Duodenal mucosa (tissue), 2 donors: ENCODE measurements around the gene BRD1.
"Not testable (repeated sequence)": the region's sequence is repeated elsewhere in the genome, so short reads cannot be mapped to it uniquely, and the experiment has no call there.

Experiments
- H3K27ac ChIP-seq: one replicate; pipeline ENCODE4 v1.7.0; 2013; ENCODE audit warnings: low read depth, low read length
- H3K27me3 ChIP-seq, 2 donors: one replicate each; pipeline ENCODE4 v1.7.0; 2013; ENCODE audit warnings: low read length in 2 of 2, control low read depth in 1 of 2; ENCODE audit not compliant: insufficient read depth in 2 of 2, control insufficient read depth in 1 of 2
- H3K36me3 ChIP-seq, 2 donors: one replicate each; pipeline ENCODE4 v1.7.0; 2013; ENCODE audit warnings: low read length in 2 of 2, control low read depth in 1 of 2; ENCODE audit not compliant: insufficient read depth in 2 of 2, control insufficient read depth in 1 of 2
- H3K4me1 ChIP-seq, 2 donors: one replicate each; pipeline ENCODE4 v1.7.0; 2013; ENCODE audit warnings: low read length in 2 of 2, control low read depth in 1 of 2; ENCODE audit not compliant: insufficient read depth in 2 of 2, control insufficient read depth in 1 of 2
- H3K4me3 ChIP-seq, 2 donors: one replicate each; pipeline ENCODE4 v1.7.0; 2013; ENCODE audit warnings: low read length in 2 of 2, low read depth in 1 of 2
- H3K9ac ChIP-seq, 2 donors: one replicate each; pipeline ENCODE4 v1.7.0; 2013; ENCODE audit warnings: low read length in 2 of 2, low read depth in 1 of 2
- H3K9me3 ChIP-seq, 2 donors: one replicate each; pipeline ENCODE4 v1.7.0; 2013; ENCODE audit warnings: low read length in 2 of 2, control low read depth in 1 of 2; ENCODE audit not compliant: control insufficient read depth in 1 of 2

BRD1 gene

DNA sequence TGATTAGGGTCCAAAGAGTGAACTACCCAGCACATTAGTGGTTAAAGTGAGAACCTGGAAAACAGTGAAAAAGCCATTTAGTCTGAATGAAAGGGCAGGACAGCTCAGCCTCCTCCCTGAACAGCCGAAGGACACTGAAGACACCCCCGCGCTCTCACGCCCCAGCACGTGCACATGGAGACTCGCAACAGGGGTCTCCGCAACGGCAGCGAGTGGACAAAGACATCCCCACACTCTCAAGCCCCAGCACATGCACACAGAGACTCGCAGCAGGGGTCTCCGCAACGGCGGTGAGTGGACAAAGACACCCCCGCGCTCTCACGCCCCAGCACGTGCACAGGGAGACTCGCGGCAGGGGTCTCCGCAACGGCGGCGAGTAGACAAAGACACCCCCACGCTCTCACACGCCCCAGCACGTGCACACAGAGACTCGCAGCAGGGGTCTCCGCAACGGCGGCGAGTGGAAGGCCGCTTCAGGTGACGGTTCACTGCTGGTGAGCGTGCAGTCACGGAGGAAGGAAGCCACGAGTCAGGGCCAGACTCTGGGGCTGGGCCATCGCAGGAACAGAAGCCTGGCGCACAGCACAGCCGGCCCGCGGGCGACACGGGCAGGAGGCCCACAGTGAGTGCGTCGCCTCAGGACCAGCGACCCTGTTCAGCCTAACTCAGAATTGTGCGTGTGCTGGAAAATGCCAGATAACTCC is 43.6 kb downstream of the BRD1 start:
- H3K36me3 ChIP-seq: peaks cover 20 to 75% of the 10 kb centered on the region in 2 donors

DNA sequence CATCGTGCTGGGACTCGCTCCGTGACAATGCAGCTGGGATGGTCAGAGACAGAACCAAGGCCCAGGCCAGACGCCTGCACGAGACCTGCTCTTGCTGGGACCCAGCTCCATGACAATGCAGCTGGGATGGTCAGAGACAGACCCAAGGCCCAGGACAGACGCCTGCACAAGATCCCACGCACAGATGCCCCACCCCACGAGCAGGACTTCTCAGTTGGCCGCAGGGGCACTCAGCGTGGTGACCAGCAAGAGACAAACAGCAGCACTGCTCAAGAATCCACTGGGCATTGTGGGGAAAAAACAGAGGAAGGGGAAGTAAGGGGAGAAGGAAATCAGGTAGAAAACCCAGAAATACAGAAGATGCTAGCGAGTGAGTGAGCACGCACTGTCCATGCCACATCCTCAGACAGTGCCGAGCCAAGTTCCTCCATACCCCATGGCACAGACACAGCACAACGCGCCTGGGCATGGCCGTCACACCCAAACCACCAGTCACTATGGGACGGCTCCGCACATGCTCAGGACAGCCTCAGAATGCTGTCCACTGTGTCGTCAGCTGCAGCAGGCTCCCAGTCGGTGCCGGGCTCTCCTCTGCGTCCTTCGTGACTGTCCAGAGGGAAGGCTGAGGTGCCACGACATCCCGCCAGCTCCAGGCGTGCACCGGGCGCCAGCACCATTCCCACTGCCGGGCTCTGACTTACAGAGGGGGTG is 44.5 kb downstream of the BRD1 start:
- Histone ChIP-seq H3K4me3 (no peak overlapping the region), H3K4me1 (peaks cover 0 to 3% of the 10 kb centered on the region in 2 donors), H3K36me3 (peaks cover 21 to 75% of the 10 kb centered on the region in 2 donors), H3K27me3 (no peaks in the 10 kb centered on the region), H3K9ac (no peak overlapping the region), H3K9me3 (no peaks in the 10 kb centered on the region), H3K27ac (no peak overlapping the region)

More for the DNA sequence above, 43.6 kb downstream of the BRD1 start:
- H3K4me3 ChIP-seq: no peak overlapping the region
- H3K27ac ChIP-seq: no peak overlapping the region
- H3K27me3 ChIP-seq: no peaks in the 10 kb centered on the region
- H3K9me3 ChIP-seq: no peaks in the 10 kb centered on the region
- peaks cover 7 to 12% of the 10 kb centered on the region in 2 donors for H3K4me1 ChIP-seq
- H3K9ac ChIP-seq: no peak overlapping the region

DNA sequence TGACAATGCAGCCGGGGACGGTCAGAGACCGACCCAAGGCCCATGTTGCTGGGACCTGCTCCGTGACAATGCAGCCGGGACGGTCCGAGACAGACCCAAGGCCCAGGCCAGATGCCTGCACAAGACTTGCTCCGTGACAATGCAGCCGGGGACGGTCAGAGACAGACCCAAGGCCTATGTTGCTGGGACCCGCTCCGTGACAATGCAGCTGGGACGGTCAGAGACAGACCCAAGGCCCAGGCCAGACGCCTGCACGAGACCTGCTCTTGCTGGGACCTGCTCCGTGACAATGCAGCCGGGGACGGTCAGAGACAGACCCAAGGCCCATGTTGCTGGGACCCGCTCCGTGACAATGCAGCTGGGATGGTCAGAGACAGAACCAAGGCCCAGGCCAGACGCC is 45.8 kb downstream of the BRD1 start:
- not testable (repeated sequence) for H3K27ac ChIP-seq, H3K9ac ChIP-seq, H3K27me3 ChIP-seq, H3K9me3 ChIP-seq, H3K4me3 ChIP-seq, H3K4me1 ChIP-seq
- peaks cover 21 to 76% of the 10 kb centered on the region in 2 donors for H3K36me3 ChIP-seq

DNA sequence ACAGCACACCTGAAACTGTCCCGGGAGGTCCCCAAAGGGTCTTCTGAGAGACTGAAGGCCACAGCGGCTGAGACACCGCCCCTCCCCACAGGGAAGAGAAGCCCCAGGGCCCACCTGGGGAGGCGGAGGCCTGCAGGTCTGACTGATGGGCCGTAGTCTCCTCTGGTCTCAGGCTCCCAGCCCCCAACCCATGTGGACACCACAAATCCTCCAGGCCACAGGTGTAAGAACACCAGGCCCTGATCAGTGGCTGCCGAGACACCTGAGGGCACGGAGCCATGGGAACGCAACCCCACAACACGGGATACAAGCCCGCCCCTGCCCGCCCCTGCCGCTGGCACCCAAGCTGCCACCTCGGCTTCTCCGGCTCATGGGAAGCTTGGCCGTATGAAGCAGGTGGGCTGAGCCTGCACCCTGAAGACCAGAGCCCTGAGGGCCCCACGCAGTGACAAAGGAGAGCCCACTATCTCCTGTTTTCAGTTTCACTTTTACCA is 46.3 kb downstream of the BRD1 start:
- peaks cover 22 to 76% of the 10 kb centered on the region in 2 donors for H3K36me3 ChIP-seq
- H3K9ac ChIP-seq: no peak overlapping the region
- no peaks in the 10 kb centered on the region for H3K4me1 ChIP-seq
- no peak overlapping the region for H3K27ac ChIP-seq
- H3K9me3 ChIP-seq: no peaks in the 10 kb centered on the region
- no peaks in the 10 kb centered on the region for H3K27me3 ChIP-seq
- no peak overlapping the region for H3K4me3 ChIP-seq

DNA sequence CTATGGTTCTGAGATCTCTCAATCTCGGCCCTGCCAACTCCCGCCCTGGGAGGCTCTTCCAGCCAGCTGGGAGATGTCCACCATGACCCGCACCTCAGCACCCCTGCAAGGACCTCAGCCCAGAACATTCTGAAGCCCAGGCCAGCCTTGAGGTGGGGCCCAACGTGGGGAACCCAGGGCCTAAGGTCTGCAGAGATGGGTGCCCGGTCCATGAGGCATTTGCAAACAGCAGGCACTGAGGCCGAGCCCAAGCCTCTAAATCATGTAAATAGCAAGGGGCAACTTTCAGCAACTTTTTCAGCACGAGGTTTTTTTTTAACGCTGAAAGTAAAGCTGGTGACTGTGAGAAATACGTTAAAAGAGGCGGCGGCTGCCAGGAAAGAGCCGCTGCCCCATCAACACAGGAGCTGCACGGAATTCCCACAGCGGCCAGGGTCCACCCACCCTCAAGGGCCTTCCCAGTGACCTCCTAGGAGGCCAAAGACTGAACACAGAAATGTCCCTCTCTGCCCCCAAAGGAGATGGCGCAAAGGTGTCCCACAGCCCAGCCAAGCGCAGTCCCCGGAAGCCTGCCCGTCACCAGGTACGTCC is 46.9 kb downstream of the BRD1 start:
- Histone ChIP-seq H3K9ac (no peak overlapping the region), H3K9me3 (no peaks in the 10 kb centered on the region), H3K27ac (no peak overlapping the region), H3K4me3 (no peak overlapping the region), H3K36me3 (peaks cover 24 to 75% of the 10 kb centered on the region in 2 donors), H3K4me1 (no peaks in the 10 kb centered on the region), H3K27me3 (no peaks in the 10 kb centered on the region)

DNA sequence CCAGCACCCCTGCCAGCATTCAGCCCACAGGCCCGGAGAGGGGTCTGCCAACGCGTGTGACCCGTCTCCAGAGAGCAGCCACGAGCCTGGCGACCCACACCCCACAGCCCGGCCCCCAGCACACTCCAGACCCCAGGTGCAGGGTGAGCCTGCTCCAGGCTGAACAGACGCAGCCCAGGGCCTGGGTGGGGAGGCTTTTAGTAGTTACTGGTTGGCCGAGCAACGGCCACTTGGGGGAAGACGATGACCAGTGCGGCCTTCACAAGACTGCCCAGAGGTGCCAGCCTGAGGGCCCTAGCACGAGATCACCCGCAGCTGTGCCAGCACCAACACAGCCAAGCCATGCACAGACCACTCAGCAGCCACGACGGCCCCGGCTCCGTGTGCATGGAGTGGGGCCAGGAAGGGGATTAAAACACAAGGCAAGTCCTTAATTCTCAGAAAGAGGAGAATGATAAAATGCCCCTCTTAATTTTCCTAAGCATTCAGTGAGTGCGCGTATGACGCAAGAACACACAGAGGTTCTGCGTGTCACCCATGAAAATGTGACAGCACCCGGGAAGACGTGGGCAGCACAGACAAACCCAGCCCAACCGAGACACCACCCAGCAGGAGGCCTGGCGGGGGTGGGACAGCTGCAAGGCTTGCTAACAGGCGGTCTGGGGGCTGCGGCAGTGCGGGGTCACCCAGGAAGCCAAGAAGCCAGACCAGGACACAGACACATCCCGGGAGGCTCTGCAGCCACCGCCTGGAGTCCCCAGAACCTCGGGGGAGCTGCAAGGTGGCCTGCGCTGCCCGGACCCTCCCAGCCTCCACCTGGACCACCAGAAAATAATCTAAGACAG is 47.6 kb downstream of the BRD1 start:
- Histone ChIP-seq H3K27me3 (no peaks in the 10 kb centered on the region), H3K36me3 (peaks cover 27 to 72% of the 10 kb centered on the region in 2 donors), H3K9me3 (no peaks in the 10 kb centered on the region), H3K4me3 (no peak overlapping the region), H3K27ac (no peak overlapping the region), H3K4me1 (no peaks in the 10 kb centered on the region), H3K9ac (no peak overlapping the region)

DNA sequence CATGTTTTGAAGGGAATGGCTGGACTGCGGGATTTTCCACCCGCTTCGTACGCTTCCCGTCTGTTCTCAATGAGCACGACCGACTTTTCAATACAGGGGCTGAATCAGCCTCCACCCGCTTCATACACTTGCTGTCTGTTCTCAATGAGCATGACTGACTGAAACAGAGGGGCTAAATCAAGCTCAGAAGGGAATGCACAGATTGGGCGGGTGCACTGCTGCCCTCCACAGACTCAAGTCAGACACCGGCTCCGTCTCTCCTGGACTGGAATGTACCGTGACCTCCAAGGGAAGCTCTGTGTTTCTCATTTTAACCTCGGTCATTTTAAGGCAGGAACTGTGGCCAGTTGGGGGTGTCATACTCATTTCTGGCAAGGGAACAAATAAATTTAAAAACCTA is 48.5 kb downstream of the BRD1 start:
- Histone ChIP-seq H3K27me3 (no peaks in the 10 kb centered on the region), H3K9me3 (no peaks in the 10 kb centered on the region), H3K9ac (no peak overlapping the region), H3K36me3 (peaks cover 32 to 72% of the 10 kb centered on the region in 2 donors), H3K4me1 (no peaks in the 10 kb centered on the region), H3K27ac (no peak overlapping the region), H3K4me3 (no peak overlapping the region)

DNA sequence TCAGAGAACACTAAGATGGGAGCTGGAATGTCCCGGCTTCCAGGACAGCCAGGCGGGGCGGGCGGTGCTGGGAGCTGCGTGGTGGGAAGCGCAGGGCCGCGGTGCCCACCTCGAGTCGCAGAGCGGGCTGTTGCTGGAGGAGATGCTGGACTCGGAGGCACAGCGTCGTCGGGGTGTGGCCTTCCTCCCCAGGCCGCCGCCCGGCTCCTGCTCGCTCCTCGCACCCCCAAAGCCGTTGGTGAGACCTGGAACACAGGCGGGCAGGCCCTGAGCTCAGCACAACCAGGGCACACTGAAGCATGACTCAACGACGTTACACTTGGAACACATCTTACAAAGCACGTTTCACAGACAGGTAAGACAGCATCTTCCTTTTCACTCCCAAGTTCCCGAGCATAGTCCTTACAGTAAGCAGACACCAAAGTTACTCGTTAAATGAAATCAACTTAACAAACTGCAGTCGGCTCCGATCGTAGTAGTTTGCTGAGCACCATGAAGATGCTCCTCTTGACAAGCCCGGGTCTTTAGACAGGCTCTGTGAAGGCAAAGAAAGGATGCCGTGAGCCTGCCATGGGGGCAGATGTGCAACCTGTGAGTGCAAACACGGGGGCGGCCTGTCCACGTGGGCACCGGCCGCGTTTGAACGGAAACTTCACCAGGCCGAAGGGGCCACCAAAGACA is 50.0 kb downstream of the BRD1 start:
- H3K27ac ChIP-seq: no peak overlapping the region
- H3K36me3 ChIP-seq: peaks cover 26 to 72% of the 10 kb centered on the region in 2 donors
- H3K4me1 ChIP-seq: no peaks in the 10 kb centered on the region
- H3K4me3 ChIP-seq: no peak overlapping the region
- no peaks in the 10 kb centered on the region for H3K27me3 ChIP-seq
- no peak overlapping the region for H3K9ac ChIP-seq
- no peaks in the 10 kb centered on the region for H3K9me3 ChIP-seq

DNA sequence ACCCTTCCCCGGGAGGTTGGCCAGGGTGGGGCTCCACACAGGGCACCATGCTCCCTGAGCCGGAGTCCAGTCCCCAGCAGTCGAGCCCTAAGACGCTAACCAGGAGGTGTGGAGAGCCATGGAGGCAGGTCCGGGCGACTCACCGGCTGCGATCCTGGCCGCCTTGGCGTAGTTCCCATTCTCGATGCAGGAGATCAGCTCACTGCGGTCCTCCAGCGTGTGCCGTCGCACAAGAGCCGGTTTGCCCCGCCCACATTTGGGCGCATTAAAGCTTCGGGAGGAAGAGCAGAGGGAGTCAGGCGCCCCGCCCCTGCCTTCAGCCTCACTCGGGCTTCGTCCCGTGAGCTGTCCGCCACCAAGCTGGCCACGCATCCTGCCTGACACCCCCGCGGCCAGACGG is 50.8 kb downstream of the BRD1 start:
- Histone ChIP-seq H3K27me3 (no peaks in the 10 kb centered on the region), H3K27ac (no peak overlapping the region), H3K9me3 (no peaks in the 10 kb centered on the region), H3K4me1 (no peaks in the 10 kb centered on the region), H3K9ac (no peak overlapping the region), H3K4me3 (no peak overlapping the region), H3K36me3 (peaks cover 26 to 73% of the 10 kb centered on the region in 2 donors)
